ENCODE data around the gene KLF13.

KLF13 gene

DNA sequence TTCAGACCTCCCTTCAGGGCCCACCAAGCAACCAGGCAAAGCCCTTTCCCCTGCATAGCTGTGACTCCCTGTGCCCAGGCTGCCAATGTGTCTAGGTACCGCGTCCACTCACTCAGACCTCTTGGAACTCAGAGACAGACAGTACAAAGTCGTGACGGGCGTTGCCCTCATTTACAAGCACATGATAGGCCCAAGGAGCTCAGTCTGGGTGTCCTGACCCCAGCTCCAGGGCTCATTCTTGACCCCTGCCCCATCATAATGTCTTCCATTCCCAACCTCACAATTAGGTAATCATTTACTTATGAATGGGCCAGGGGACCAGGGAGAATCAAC, 56.0 kb downstream of the KLF13 start:
- Histone ChIP-seq H3F3A (ENCODE audit: insufficient read depth, low read length) (no peaks in the 10 kb centered on the region), H3K9me3 (replicated peaks; ENCODE audit: insufficient read depth, low read length) (no peaks in the 10 kb centered on the region), H3K9me2 (replicated peaks; ENCODE audit: insufficient read depth, low read length) (no peaks in the 10 kb centered on the region), H3K27me3 (replicated peaks; ENCODE audit: insufficient read depth, low read length) (no peaks in the 10 kb centered on the region), H3K4me1 (ENCODE audit: low read length) (no peaks in the 10 kb centered on the region), H3K36me3 (replicated peaks; ENCODE audit: insufficient read depth, low read length) (no peaks in the 10 kb centered on the region), H3K4me3 (ENCODE audit: low read length) (no peak overlapping the region), H4K20me1 (ENCODE audit: insufficient read depth, low read length) (no peaks in the 10 kb centered on the region), H3K27ac (ENCODE audit: low read length) (no peak overlapping the region), H3K79me2 (ENCODE audit: low read length) (no peaks in the 10 kb centered on the region), H2AFZ (ENCODE audit: low read length) (no peak overlapping the region), H3K4me2 (ENCODE audit: low read depth, low read length) (no peak overlapping the region), H3K9ac (ENCODE audit: low read length) (no peak overlapping the region)
- no peak for DNase-seq
- TF ChIP-seq EZH2phosphoT487 (IDR thresholded peaks at IDR 0.05; ENCODE audit: low read length), result no peak
- TF ChIP-seq EZH2 (optimal IDR thresholded peaks at IDR 0.05; ENCODE audit: low read depth, low read length), result no peak
- TF ChIP-seq, protein P1, sequence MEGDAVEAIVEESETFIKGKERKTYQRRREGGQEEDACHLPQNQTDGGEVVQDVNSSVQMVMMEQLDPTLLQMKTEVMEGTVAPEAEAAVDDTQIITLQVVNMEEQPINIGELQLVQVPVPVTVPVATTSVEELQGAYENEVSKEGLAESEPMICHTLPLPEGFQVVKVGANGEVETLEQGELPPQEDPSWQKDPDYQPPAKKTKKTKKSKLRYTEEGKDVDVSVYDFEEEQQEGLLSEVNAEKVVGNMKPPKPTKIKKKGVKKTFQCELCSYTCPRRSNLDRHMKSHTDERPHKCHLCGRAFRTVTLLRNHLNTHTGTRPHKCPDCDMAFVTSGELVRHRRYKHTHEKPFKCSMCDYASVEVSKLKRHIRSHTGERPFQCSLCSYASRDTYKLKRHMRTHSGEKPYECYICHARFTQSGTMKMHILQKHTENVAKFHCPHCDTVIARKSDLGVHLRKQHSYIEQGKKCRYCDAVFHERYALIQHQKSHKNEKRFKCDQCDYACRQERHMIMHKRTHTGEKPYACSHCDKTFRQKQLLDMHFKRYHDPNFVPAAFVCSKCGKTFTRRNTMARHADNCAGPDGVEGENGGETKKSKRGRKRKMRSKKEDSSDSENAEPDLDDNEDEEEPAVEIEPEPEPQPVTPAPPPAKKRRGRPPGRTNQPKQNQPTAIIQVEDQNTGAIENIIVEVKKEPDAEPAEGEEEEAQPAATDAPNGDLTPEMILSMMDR (IDR thresholded peaks at IDR 0.05; ENCODE audit: low read length), result no peak

DNA sequence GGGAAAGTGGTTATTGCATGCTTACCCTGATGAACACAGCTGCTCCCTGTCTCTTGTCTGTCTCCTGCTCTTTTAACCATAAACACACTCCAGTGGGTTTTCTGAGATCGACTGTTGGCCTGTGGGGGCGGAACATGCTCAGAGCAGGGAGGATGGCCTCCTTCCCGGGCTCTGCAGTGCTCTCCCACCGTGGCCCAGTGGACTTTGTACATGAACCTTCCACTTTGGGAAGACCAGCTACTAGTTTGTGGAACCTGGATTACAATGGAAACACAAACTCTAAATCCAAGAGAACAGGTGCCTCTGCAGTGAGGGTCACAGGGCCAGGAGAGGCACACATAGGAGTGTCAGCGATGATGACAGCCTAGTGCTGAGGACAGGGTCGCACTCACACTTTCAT, 56.5 kb downstream of the KLF13 start:
- H3K4me1 ChIP-seq (ENCODE audit: low read length), result no peaks in the 10 kb centered on the region
- H3K79me2 ChIP-seq (ENCODE audit: low read length), result no peaks in the 10 kb centered on the region
- H3K36me3 ChIP-seq (replicated peaks; ENCODE audit: insufficient read depth, low read length), result no peaks in the 10 kb centered on the region
- no peaks in the 10 kb centered on the region for H3K9me3 ChIP-seq (replicated peaks; ENCODE audit: insufficient read depth, low read length)
- H2AFZ ChIP-seq (ENCODE audit: low read length), result no peak overlapping the region
- H3K4me3 ChIP-seq (ENCODE audit: low read length), result no peak overlapping the region
- H4K20me1 ChIP-seq (ENCODE audit: insufficient read depth, low read length), result no peaks in the 10 kb centered on the region
- no peaks in the 10 kb centered on the region for H3F3A ChIP-seq (ENCODE audit: insufficient read depth, low read length)
- H3K9me2 ChIP-seq (replicated peaks; ENCODE audit: insufficient read depth, low read length), result no peaks in the 10 kb centered on the region
- H3K27me3 ChIP-seq (replicated peaks; ENCODE audit: insufficient read depth, low read length), result no peaks in the 10 kb centered on the region
- no peak overlapping the region for H3K9ac ChIP-seq (ENCODE audit: low read length)
- no peak overlapping the region for H3K4me2 ChIP-seq (ENCODE audit: low read depth, low read length)
- DNase-seq, result no peak
- no peak overlapping the region for H3K27ac ChIP-seq (ENCODE audit: low read length)
- no peak for TF ChIP-seq EZH2phosphoT487 (IDR thresholded peaks at IDR 0.05; ENCODE audit: low read length)
- TF ChIP-seq, protein P1 (IDR thresholded peaks at IDR 0.05; ENCODE audit: low read length), result no peak
- TF ChIP-seq EZH2 (optimal IDR thresholded peaks at IDR 0.05; ENCODE audit: low read depth, low read length), result no peak

DNA sequence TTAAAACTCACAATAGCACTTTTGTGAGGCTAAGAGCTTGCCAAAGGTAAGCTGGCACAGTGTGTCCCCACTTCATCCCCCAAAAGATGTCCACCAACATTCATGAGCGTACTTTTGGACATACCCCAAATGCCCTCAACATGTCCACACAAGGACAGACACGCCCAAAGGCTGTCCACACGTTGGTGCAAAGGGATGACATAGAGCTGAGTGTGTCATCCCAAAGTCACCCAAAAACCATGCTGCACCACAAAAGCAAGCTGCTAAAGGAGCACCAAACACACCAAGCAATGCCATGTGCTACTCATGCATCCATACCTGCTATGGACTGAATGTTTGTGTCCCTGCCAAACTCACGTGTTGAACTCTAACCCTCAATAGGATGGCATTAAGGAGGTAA, 57.9 kb downstream of the KLF13 start:
- no peak for DNase-seq
- Histone ChIP-seq H3K36me3 (replicated peaks; ENCODE audit: insufficient read depth, low read length) (no peaks in the 10 kb centered on the region), H3K4me3 (ENCODE audit: low read length) (no peak overlapping the region), H3K9ac (ENCODE audit: low read length) (no peak overlapping the region), H4K20me1 (ENCODE audit: insufficient read depth, low read length) (no peaks in the 10 kb centered on the region), H3F3A (ENCODE audit: insufficient read depth, low read length) (no peaks in the 10 kb centered on the region), H3K9me3 (replicated peaks; ENCODE audit: insufficient read depth, low read length) (no peaks in the 10 kb centered on the region), H3K27me3 (replicated peaks; ENCODE audit: insufficient read depth, low read length) (no peaks in the 10 kb centered on the region), H3K27ac (ENCODE audit: low read length) (no peak overlapping the region), H3K4me2 (ENCODE audit: low read depth, low read length) (no peak overlapping the region), H3K9me2 (replicated peaks; ENCODE audit: insufficient read depth, low read length) (no peaks in the 10 kb centered on the region), H3K79me2 (ENCODE audit: low read length) (no peaks in the 10 kb centered on the region), H2AFZ (ENCODE audit: low read length) (no peak overlapping the region), H3K4me1 (ENCODE audit: low read length) (no peaks in the 10 kb centered on the region)
- TF ChIP-seq EZH2phosphoT487 (IDR thresholded peaks at IDR 0.05; ENCODE audit: low read length) (no peak), EZH2 (optimal IDR thresholded peaks at IDR 0.05; ENCODE audit: low read depth, low read length) (no peak)
- TF ChIP-seq, protein P1 (IDR thresholded peaks at IDR 0.05; ENCODE audit: low read length), result no peak
